AG08396 (cell line): ENCODE measurements around the gene UCK1.

Experiments
- DNase-seq: peaks from one replicate; pipeline ENCODE4 v3.0.0; 2012; ENCODE audit warnings: low spot score, mixed read lengths

The UCK1 gene

GRCh38 chr9:131476777-131477345 lies 54.2 kb downstream of the UCK1 start:
- no peak for DNase-seq

DNA sequence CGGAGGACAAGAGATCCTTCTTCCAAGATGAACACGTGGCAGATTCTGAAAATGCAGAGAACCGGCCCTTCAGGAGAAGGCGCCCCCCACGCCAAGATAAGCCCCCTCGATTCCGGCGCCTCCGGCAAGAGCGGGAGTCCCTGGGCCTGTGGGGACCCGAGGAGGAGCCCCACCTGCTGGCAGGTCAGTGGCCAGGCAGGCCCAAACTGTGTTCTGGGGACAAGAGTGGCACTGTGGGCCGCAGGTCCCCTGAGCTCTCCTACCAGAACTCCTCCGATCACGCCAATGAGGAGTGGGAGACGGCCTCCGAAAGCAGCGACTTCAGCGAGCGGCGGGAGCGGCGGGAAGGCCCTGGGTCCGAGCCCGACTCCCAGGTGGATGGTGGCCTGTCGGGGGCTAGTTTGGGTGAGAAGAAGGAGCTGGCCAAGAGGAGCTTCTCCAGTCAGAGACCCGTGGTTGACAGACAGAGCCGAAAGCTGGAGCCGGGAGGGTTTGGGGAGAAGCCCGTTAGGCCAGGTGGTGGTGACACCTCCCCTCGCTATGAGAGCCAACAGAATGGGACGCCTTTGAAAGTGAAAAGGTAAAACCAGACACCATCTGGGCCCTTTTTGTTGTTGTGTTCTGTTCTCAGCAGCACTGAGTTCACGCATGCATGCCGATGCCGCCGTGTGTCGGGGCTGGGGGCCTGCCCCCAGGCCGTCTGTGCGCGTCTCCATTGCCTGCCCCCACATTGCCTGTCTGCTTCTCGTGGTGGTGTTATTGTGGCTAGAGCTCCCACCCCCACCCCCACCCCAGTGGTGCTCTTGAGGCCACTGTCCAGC lies 54.9 kb downstream of the UCK1 start:
- no peak for DNase-seq

GRCh38 chr9:131475111-131475955 lies 55.7 kb downstream of the UCK1 start:
- DNase-seq, result no peak

GRCh38 chr9:131474711-131475110 lies 56.4 kb downstream of the UCK1 start:
- no peak for DNase-seq

DNA sequence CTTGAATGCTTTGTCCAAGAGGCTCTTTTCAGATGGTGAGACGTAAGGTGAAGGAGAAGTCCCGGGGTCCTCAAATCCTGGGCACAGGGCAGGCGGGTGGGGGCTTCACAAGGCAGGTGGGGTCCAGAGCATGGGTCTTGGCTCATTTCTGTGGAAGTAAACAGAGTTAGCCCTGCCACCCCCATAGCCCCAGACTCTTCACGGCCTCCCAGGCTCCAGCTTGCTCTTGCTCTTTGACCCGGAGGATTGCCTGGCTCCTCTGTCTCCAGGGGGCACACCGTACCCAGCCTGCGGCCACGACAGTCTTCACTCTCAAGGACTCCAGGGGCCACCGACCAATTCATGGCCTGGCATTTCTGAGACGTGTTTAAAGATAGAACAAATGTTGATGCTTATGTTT lies 57.2 kb downstream of the UCK1 start:
- no peak for DNase-seq
